ENCODE data around the gene SLC29A1.

The SLC29A1 gene

DNA sequence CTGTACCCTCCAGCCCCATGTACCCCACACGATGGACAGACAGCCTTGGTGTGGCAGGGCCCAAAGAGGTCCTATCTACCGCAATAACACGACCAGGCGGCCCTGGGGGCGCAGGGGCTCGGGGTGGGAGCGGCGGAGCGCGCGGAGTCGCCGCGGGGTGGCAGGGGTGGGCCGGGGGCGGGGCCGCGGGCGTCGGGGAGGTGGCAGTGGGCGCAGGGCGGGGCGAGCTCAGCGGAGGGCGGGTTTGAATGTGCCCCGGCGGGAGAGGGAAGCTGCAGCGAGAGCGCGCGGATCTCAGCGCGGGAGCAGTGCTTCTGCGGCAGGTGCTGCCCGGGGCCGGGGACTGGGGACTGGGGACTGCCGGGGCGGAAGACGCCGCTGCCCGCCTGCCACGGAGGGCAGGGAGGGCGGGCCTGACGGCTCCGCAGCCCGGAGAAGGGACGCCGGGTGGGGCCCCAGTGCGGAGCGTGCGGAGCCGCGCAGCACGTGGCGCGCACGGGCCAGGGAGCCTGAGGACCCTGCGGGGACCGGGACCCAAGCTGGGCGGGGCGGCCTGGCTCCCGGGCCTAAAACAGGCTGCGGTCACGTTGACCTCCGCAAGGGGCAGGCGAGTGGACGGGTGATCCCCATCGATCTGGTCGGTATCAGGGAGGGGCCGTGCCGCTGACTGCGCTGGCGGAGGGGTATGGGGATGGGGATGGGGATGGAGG, at the start of gene SLC29A1:
Gene SLC29A1, plus strand, starts transcription at position 277 of the 710 bp plus-strand sequence. CDS start 3,719 bp downstream, outside the sequence.
- Histone ChIP-seq H3K4me1 (ENCODE audit: control insufficient read depth in 1 of 2, insufficient read depth in 2 of 2, low read length in 2 of 2) (peaks cover 44 to 46% of the 10 kb centered on the region in 2 donors), H3K4me3 (ENCODE audit: low read depth in 1 of 2, low read length in 2 of 2) (peak within 1 kb of the TSS; percentile 57 to 67), H3K27me3 (ENCODE audit: control insufficient read depth in 1 of 2, insufficient read depth in 2 of 2, low read length in 2 of 2) (no peaks in the 10 kb centered on the region), H3K36me3 (ENCODE audit: control insufficient read depth in 1 of 2, insufficient read depth in 2 of 2, low read length in 2 of 2) (no peaks in the 10 kb centered on the region), H3K9ac (ENCODE audit: low read depth in 1 of 2, low read length in 2 of 2) (peak within 1 kb of the TSS; percentile 29 to 60), H3K9me3 (ENCODE audit: control insufficient read depth in 1 of 2, low read length in 2 of 2) (no peaks in the 10 kb centered on the region), H3K27ac (ENCODE audit: low read depth, low read length) (no peak within 1 kb of the TSS)

DNA sequence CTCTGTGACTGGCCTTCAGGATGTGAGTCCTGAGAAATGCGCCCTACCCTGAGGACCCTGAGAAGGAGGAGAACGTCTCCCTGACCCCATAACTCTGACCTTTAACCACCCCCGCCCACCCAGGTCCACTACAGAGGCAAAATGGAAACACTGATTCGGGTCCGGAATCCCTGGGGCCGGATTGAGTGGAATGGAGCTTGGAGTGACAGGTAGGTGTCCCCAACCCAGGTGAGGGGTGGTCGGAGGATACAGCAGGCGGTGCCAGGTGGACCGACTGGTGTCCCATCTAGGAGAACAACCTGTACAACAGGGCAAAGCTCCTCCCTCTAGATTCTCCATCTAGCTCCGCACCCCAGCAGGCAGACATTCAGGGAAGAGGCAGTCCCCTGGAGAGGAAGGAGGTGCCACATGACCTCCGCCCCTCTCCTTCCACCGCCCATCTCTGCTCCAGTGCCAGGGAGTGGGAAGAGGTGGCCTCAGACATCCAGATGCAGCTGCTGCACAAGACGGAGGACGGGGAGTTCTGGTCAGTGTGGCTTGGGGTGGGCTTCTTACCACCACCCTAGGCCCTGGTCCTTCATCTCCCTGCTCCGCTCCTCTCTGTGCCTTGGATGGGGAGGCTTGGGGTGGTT, 47.1 kb upstream of the SLC29A1 start:
- H3K27me3 ChIP-seq (ENCODE audit: control insufficient read depth in 1 of 2, insufficient read depth in 2 of 2, low read length in 2 of 2) = no peaks in the 10 kb centered on the region
- H3K9ac ChIP-seq (ENCODE audit: low read depth in 1 of 2, low read length in 2 of 2) = no peak overlapping the region
- peak overlapping the region in 1 of 2 donors; percentile 16 for H3K4me3 ChIP-seq (ENCODE audit: low read depth in 1 of 2, low read length in 2 of 2)
- H3K9me3 ChIP-seq (ENCODE audit: control insufficient read depth in 1 of 2, low read length in 2 of 2) = no peaks in the 10 kb centered on the region
- H3K36me3 ChIP-seq (ENCODE audit: control insufficient read depth in 1 of 2, insufficient read depth in 2 of 2, low read length in 2 of 2) = no peaks in the 10 kb centered on the region
- peaks cover 16 to 27% of the 10 kb centered on the region in 2 donors for H3K4me1 ChIP-seq (ENCODE audit: control insufficient read depth in 1 of 2, insufficient read depth in 2 of 2, low read length in 2 of 2)
- no peak overlapping the region for H3K27ac ChIP-seq (ENCODE audit: low read depth, low read length)

- Histone ChIP-seq H3K9ac (ENCODE audit: low read depth in 1 of 2, low read length in 2 of 2) (no peak overlapping the region), H3K27me3 (ENCODE audit: control insufficient read depth in 1 of 2, insufficient read depth in 2 of 2, low read length in 2 of 2) (no peaks in the 10 kb centered on the region), H3K27ac (ENCODE audit: low read depth, low read length) (no peak overlapping the region)
Measured at GRCh38 chr6:44176762-44177509, 46.5 kb upstream of the SLC29A1 start.

GRCh38 chr6:44177691-44178423, 45.5 kb upstream of the SLC29A1 start:
- H3K9ac ChIP-seq (ENCODE audit: low read depth in 1 of 2, low read length in 2 of 2) = no peak overlapping the region
- peaks cover 14 to 22% of the 10 kb centered on the region in 2 donors for H3K4me1 ChIP-seq (ENCODE audit: control insufficient read depth in 1 of 2, insufficient read depth in 2 of 2, low read length in 2 of 2)
- H3K36me3 ChIP-seq (ENCODE audit: control insufficient read depth in 1 of 2, insufficient read depth in 2 of 2, low read length in 2 of 2) = no peaks in the 10 kb centered on the region
- no peak overlapping the region for H3K27ac ChIP-seq (ENCODE audit: low read depth, low read length)
- H3K9me3 ChIP-seq (ENCODE audit: control insufficient read depth in 1 of 2, low read length in 2 of 2) = no peaks in the 10 kb centered on the region
- H3K27me3 ChIP-seq (ENCODE audit: control insufficient read depth in 1 of 2, insufficient read depth in 2 of 2, low read length in 2 of 2) = no peaks in the 10 kb centered on the region
- H3K4me3 ChIP-seq (ENCODE audit: low read depth in 1 of 2, low read length in 2 of 2) = no peak overlapping the region

More at GRCh38 chr6:44176762-44177509, 46.5 kb upstream of the SLC29A1 start:
- Histone ChIP-seq H3K4me3 (ENCODE audit: low read depth in 1 of 2, low read length in 2 of 2) (no peak overlapping the region), H3K9me3 (ENCODE audit: control insufficient read depth in 1 of 2, low read length in 2 of 2) (no peaks in the 10 kb centered on the region), H3K36me3 (ENCODE audit: control insufficient read depth in 1 of 2, insufficient read depth in 2 of 2, low read length in 2 of 2) (no peaks in the 10 kb centered on the region), H3K4me1 (ENCODE audit: control insufficient read depth in 1 of 2, insufficient read depth in 2 of 2, low read length in 2 of 2) (peaks cover 16 to 27% of the 10 kb centered on the region in 2 donors)

- H3K36me3 ChIP-seq (ENCODE audit: control insufficient read depth in 1 of 2, insufficient read depth in 2 of 2, low read length in 2 of 2) = no peaks in the 10 kb centered on the region
- no peak overlapping the region for H3K27ac ChIP-seq (ENCODE audit: low read depth, low read length)
- no peaks in the 10 kb centered on the region for H3K27me3 ChIP-seq (ENCODE audit: control insufficient read depth in 1 of 2, insufficient read depth in 2 of 2, low read length in 2 of 2)
- no peak overlapping the region for H3K9ac ChIP-seq (ENCODE audit: low read depth in 1 of 2, low read length in 2 of 2)
- no peak overlapping the region for H3K4me3 ChIP-seq (ENCODE audit: low read depth in 1 of 2, low read length in 2 of 2)
- H3K9me3 ChIP-seq (ENCODE audit: control insufficient read depth in 1 of 2, low read length in 2 of 2) = no peaks in the 10 kb centered on the region
- peaks cover 13 to 21% of the 10 kb centered on the region in 2 donors for H3K4me1 ChIP-seq (ENCODE audit: control insufficient read depth in 1 of 2, insufficient read depth in 2 of 2, low read length in 2 of 2)
Measured at GRCh38 chr6:44178424-44179071, 44.8 kb upstream of the SLC29A1 start.

- peaks cover 13 to 21% of the 10 kb centered on the region in 2 donors for H3K4me1 ChIP-seq (ENCODE audit: control insufficient read depth in 1 of 2, insufficient read depth in 2 of 2, low read length in 2 of 2)
- no peak overlapping the region for H3K9ac ChIP-seq (ENCODE audit: low read depth in 1 of 2, low read length in 2 of 2)
- H3K9me3 ChIP-seq (ENCODE audit: control insufficient read depth in 1 of 2, low read length in 2 of 2) = no peaks in the 10 kb centered on the region
- no peaks in the 10 kb centered on the region for H3K27me3 ChIP-seq (ENCODE audit: control insufficient read depth in 1 of 2, insufficient read depth in 2 of 2, low read length in 2 of 2)
- H3K36me3 ChIP-seq (ENCODE audit: control insufficient read depth in 1 of 2, insufficient read depth in 2 of 2, low read length in 2 of 2) = no peaks in the 10 kb centered on the region
- H3K27ac ChIP-seq (ENCODE audit: low read depth, low read length) = no peak overlapping the region
- no peak overlapping the region for H3K4me3 ChIP-seq (ENCODE audit: low read depth in 1 of 2, low read length in 2 of 2)
Measured at GRCh38 chr6:44179072-44179536, 44.3 kb upstream of the SLC29A1 start.

- Histone ChIP-seq H3K27ac (ENCODE audit: low read depth, low read length) (no peak overlapping the region), H3K9me3 (ENCODE audit: control insufficient read depth in 1 of 2, low read length in 2 of 2) (no peaks in the 10 kb centered on the region), H3K4me1 (ENCODE audit: control insufficient read depth in 1 of 2, insufficient read depth in 2 of 2, low read length in 2 of 2) (peaks cover 13 to 21% of the 10 kb centered on the region in 2 donors), H3K4me3 (ENCODE audit: low read depth in 1 of 2, low read length in 2 of 2) (no peak overlapping the region), H3K36me3 (ENCODE audit: control insufficient read depth in 1 of 2, insufficient read depth in 2 of 2, low read length in 2 of 2) (no peaks in the 10 kb centered on the region), H3K27me3 (ENCODE audit: control insufficient read depth in 1 of 2, insufficient read depth in 2 of 2, low read length in 2 of 2) (no peaks in the 10 kb centered on the region), H3K9ac (ENCODE audit: low read depth in 1 of 2, low read length in 2 of 2) (no peak overlapping the region)
Measured at GRCh38 chr6:44179648-44180047, 43.7 kb upstream of the SLC29A1 start.

DNA sequence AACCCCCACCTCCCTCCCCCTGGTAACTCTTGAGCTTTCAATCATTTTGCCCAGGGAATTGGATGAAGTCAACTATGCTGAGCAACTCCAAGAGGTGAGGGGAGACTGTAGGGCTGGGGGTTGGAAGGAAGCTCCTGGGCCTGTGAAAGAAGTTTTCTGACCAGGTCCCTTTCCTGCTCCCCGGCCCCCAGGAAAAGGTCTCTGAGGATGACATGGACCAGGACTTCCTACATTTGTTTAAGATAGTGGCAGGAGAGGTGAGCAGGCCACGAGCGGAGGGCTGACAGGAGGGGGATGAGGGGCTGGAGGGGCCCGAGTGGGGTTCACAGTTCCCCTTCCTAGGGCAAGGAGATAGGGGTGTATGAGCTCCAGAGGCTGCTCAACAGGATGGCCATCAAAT, 43.0 kb upstream of the SLC29A1 start:
- no peaks in the 10 kb centered on the region for H3K27me3 ChIP-seq (ENCODE audit: control insufficient read depth in 1 of 2, insufficient read depth in 2 of 2, low read length in 2 of 2)
- no peak overlapping the region for H3K4me3 ChIP-seq (ENCODE audit: low read depth in 1 of 2, low read length in 2 of 2)
- peaks cover 17 to 25% of the 10 kb centered on the region in 2 donors for H3K4me1 ChIP-seq (ENCODE audit: control insufficient read depth in 1 of 2, insufficient read depth in 2 of 2, low read length in 2 of 2)
- no peaks in the 10 kb centered on the region for H3K36me3 ChIP-seq (ENCODE audit: control insufficient read depth in 1 of 2, insufficient read depth in 2 of 2, low read length in 2 of 2)
- H3K9ac ChIP-seq (ENCODE audit: low read depth in 1 of 2, low read length in 2 of 2) = no peak overlapping the region
- H3K9me3 ChIP-seq (ENCODE audit: control insufficient read depth in 1 of 2, low read length in 2 of 2) = no peaks in the 10 kb centered on the region
- no peak overlapping the region for H3K27ac ChIP-seq (ENCODE audit: low read depth, low read length)

DNA sequence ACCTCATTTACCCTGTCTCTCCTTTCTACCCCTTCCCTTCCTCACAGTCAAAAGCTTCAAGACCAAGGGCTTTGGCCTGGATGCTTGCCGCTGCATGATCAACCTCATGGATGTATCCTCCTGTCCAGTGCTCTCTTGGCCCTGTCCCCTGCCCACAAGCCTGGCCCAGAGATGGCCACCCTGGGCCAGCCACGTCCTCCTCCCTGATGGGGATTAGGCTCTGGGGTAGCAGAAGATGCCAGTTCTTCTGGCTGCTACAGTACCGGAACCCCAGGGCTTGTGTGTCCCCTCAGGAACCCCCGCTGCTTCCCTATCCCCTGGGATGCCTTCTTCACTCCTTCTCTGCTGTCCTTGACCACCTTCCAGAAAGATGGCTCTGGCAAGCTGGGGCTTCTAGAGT, 42.5 kb upstream of the SLC29A1 start:
- H3K9ac ChIP-seq (ENCODE audit: low read depth in 1 of 2, low read length in 2 of 2) = no peak overlapping the region
- no peak overlapping the region for H3K4me3 ChIP-seq (ENCODE audit: low read depth in 1 of 2, low read length in 2 of 2)
- H3K4me1 ChIP-seq (ENCODE audit: control insufficient read depth in 1 of 2, insufficient read depth in 2 of 2, low read length in 2 of 2) = peaks cover 17 to 25% of the 10 kb centered on the region in 2 donors
- no peaks in the 10 kb centered on the region for H3K36me3 ChIP-seq (ENCODE audit: control insufficient read depth in 1 of 2, insufficient read depth in 2 of 2, low read length in 2 of 2)
- no peaks in the 10 kb centered on the region for H3K9me3 ChIP-seq (ENCODE audit: control insufficient read depth in 1 of 2, low read length in 2 of 2)
- H3K27me3 ChIP-seq (ENCODE audit: control insufficient read depth in 1 of 2, insufficient read depth in 2 of 2, low read length in 2 of 2) = no peaks in the 10 kb centered on the region
- H3K27ac ChIP-seq (ENCODE audit: low read depth, low read length) = no peak overlapping the region

Measured in duodenal mucosa (tissue), 2 donors.